NCI-H345 treated with DMSO at 0.1 percent for 48 hours (cell line): ENCODE results near the gene TNFAIP2.

ENCODE experiments used
- DNase-seq: peaks from one replicate; lab custom pipeline; 2025; ENCODE audit not compliant: unreplicated experiment; lab: John Stamatoyannopoulos, UW

TNFAIP2 gene

DNA sequence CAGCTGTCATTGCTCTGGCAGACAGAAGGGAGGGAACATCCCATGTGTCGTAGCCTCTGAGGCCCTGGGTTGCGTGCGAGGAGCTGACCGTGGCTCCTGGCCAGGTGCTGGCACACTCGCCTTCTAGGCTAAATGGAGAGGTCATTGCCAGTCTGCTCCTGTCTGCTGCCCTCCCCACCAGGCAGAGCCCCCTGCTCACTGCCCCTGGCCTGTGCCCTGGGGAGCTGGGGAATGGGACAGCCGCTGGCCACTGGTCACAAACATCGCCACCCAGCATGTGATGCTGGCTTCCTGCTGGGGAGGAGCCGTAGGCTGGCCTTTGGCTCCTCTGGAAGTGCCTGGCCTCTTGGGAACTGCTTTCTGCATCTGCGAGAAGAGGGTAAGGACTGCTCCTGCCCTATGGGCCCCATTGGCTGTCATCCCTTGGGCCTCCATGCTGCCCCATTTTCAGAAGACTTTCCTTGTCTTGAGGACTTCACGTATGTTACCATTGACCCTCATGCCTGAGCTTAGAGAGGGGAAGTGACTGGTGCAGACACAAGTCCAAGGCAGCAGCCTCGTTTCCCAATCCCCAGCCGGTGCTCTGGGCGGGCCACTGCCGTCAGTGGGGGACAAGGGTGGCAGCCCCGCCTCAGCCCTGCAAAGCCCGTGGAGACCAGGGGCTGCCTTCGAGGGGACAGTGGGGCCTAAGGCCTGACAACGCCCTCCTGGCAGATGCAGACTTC lies 2.0 kb upstream of the TNFAIP2 start:
- no peak for DNase-seq

DNA sequence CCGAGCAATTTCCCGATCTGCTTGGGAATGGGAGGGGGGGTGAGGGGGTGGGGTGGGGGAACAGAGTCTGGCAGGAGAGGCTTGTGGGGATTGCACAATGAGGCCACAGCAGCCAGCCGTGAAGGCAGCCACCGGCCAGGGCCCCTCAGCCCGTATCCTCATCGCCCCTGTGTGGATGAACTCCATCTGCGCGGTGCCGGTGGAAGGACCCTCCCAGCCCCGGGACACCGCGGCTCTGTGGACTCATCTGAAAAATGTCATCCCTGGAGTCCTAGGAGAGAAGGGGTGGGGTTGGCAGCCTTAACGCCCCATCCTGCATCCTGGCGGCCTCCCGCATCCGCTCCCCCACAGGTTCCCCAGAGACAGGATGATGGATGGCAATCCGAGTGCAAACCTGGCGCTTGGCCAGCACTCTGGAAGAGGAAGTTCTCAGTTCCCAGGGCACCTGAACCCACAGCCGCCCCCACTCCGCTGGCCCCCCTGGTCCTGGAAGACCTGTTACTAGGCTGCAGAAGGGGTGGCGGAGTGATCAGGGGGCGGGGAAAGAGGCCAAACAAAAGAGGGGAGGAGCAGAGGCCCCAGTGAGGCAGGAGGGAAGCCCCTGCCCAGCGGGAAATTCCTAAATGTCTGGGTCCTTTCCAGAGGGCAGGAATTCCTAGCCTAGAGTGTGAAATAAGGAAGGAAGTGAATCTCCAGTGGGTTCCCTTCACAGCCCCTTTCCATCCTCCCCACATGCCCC lies 1.2 kb upstream of the TNFAIP2 start:
- peak; percentile 93 for DNase-seq

DNA sequence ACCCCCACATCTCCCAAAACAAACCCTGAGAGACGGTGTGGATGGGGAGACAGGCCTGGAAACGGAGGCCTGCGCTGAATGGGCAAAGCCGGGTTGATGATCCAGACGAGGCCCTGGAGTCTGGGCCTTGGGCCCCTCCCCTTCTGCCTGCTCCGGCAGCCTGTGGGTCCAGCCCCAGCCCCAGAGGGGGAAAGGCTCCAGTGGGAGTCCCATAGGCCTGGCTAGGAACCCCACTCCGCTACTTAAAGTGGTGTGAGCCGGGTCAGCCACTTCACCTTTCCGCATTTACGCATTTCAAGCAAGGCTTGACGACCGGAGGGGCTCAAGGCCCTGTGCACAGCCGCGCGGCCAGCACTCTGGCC lies 695 bp upstream of the TNFAIP2 start:
- no peak for DNase-seq

DNA sequence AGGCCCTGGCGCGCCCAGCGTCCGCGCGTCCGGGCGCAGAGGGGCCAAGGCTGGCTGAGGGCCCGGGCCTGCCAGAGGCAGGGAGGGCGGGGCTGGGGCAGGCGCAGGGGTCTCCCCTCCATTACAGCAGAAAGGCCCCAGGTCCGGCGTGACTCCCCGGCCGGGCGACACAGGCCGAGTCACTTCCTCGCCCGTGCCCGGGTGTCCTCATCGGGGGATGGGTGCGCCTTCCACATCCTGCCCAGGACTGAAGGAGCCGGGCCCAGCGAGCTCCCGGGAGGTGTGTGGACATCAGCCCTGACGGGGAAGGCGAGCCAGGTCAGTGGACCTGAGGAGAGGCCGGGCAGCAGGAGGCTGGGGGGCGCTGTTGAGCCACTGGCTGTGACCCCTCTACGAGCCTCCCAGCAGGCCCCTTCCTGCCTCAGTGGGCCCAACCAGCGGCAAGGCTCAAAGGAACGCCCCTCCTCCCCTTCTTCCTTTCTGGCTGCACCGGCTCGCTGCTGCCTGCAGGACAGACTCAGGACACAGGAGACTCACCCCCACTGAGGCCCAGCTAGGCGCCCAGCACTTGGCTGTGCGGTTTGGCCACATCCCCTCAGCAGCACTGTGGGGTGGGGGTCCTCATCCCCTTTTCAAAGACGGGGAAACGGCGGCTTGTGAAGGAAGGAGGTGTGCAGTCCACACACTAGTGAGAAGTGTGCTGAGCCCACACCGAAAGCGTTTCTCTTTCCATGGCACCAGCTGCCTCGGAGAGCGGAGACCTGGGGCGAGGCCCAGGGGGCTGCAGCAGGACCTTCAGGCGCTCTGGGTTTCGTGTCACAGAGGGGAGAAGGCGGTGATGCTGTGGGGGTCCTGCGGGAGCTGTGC lies 606 bp downstream of the TNFAIP2 start:
- no peak for DNase-seq

DNA sequence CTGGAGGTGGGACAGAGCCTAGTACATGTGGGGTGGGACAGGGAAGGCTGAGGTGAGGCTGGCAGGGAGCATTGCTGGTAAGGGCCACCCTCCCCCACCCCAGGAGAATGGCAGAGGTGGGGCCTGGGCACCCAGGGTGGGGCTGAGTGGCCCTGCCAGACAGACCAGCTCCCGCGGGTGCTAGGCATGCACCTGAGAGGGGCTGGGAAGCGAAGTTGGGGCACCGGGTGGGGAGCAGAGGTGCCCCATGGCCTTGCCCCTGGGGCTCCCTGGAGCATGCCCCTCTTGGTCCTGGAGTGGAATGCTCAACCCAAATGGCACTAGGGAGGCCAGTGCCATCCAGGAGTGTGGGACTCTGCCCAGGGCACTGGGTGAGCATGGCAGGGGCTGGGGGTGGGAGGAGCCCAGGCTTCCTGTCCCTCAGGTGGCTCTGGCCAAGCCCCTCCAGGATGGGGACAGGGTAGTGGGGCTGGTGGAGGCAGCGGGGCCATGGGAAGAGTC lies 1.3 kb downstream of the TNFAIP2 start:
- DNase-seq = no peak

DNA sequence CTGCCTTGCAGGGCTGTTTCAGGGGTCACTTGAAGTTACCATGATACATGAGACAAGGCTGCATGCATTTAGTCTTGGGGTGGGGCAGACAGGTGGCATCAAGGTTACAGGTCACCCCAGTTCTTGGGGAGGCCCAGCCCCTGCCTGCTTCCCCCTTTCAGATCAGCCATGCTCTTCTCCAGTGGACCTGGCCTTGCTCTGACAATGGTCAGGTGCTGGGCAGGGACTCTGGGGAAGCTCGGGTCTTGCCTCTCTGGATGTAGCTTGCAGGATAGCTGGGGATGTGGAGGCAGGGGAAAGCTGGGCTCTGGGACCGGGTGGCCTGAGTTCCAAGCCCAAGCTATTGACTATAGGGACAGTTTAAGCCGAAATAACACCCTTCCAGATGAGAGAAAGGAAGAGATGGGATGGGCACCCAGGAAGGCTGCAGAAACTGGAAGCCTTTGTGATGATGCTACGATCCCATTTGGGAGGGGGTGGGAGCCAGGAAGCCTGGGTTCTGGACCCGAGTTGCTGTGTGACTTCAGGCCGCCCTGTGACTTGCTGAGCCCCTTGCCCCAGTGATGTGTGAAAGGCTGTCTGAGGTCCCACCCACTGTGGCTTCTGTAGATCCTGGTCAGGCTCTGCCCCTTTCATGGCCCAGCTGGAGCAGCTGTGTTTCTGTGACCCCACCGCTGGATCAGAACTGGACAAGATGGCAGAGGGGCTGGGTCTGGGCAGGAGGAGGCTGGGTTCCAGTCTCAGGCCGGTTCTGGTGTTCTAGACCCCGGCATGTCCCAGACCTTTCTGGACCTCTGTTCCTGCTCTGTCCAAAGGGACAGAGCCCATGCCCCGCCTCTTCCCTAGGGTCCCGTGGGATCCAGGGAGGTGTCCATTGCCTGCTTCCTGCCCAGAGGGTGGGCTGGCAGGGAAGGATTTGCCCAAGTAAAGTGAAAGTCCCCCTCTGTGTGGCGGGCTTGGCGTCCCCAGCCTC lies 2.1 kb downstream of the TNFAIP2 start:
- DNase-seq = no peak

DNA sequence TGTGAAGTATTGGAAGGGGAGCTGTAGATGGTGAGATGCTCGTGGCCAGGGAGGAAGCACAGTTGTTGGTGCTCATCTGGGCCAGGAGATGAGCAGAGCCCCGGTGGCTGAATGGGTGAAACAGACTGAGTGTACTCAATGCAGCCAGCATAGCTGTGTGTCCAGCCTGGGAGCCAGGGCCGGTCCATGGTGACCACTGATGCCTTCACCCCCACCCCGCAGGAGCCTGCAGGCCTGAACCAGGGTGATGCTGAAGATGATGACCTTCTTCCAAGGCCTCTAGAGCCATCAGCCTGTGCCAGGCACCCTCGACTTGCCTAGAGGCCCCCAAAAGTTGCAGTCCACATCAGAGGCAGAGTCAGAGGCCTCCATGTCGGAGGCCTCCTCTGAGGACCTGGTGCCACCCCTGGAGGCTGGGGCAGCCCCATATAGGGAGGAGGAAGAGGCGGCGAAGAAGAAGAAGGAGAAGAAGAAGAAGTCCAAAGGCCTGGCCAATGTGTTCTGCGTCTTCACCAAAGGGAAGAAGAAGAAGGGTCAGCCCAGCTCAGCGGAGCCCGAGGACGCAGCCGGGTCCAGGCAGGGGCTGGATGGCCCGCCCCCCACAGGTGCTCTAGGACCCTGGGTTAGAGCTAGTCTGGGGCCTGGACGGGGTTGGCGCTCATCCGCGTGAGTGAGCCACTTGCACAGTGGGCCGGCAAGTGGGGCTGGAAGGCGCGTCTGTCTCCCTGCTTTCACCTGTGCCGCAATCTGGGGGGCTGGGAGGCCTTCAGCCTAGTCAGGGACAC lies 3.0 kb downstream of the TNFAIP2 start:
- DNase-seq = no peak

DNA sequence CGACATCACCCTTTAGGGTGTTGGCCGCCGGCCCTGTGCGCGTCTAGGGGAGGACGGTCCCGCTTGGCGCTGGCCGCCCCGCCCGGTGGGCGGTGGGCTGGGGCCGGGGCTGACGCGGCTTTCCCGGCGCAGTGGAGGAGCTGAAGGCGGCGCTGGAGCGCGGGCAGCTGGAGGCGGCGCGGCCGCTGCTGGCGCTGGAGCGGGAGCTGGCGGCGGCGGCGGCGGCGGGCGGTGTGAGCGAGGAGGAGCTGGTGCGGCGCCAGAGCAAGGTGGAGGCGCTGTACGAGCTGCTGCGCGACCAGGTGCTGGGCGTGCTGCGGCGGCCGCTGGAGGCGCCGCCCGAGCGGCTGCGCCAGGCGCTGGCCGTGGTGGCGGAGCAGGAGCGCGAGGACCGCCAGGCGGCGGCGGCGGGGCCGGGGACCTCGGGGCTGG lies 3.6 kb downstream of the TNFAIP2 start:
- no peak for DNase-seq

DNA sequence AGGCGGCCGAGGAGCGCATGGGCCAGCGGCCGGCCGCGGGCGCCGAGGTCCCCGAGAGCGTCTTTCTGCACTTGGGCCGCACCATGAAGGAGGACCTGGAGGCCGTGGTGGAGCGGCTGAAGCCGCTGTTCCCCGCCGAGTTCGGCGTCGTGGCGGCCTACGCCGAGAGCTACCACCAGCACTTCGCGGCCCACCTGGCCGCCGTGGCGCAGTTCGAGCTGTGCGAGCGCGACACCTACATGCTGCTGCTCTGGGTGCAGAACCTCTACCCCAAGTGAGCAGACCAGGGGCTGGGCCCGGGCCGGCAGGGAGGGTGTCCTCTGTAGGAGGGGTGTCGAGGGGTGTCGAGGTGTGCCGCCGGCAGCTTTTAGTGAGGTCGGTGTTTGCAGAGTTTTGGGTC lies 4.1 kb downstream of the TNFAIP2 start:
- DNase-seq = no peak

DNA sequence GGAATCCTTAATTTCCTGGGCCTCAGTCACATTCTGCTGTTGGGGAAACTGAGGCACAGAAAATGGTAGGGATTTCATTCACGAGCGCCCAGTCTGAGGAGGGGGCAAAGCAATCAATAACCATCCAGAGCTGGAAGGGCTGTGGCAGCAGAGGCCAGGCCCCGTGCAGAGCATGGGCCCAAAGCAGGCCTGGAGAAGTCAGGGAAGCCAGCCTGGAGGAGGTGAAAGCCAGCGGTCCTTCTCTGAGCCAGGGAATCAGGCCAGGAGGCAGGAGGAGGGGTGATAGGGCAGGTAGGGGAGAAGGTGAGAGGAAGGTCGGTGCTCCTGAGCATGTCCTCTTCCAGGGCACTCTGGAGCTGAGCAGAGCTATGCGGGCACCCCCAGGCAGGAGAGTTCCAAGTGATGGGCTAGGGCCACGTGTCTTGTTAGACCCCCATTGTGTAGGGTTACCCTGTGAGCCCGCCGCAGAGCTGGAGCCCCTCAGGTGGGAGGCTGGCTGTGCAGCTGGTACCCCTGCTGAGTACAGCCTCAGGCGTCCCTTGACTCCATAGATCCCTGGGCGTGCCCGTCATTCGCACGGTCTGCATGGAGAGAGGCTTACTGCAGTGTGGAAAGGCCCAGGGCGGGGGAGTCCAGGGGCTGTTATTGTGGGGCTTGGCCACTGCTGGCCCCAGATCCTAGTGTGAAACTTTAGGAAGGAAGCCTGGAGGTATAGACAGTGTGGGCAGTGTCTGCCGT lies 4.8 kb downstream of the TNFAIP2 start:
- DNase-seq = peak; percentile 59

DNA sequence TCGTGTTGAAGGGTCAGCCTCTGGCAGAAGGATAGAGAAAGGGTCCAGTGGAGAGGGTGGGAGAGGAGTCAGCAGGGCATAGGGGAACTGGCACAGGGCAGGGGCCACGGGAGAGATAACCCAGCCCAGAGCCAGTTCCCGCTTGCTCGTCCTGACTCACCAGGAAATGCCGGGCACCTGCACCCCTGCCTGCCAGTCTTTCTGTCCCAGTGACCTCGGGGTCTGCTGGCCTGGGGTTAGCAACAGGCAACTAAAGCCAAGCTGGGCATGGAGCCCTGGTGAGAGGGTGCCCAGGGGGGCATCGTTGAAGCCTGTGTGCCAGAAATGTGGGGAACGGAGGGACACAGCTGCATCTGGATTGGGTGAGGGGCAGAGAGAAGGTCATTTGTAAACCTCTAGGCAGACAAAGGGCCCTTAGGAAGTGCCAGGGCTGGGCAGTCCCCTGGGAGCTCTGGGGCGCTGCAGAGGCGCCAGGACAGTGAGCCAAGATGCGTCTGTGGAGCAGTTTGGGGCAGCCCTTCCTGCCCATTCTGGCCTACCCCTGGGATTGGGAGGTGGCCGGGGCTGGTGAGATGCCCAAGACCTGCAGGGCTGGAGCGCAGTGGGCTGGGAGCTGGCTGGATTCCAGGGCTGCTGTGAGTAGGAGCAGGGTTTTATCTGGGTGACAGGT lies 5.5 kb downstream of the TNFAIP2 start:
- no peak for DNase-seq

DNA sequence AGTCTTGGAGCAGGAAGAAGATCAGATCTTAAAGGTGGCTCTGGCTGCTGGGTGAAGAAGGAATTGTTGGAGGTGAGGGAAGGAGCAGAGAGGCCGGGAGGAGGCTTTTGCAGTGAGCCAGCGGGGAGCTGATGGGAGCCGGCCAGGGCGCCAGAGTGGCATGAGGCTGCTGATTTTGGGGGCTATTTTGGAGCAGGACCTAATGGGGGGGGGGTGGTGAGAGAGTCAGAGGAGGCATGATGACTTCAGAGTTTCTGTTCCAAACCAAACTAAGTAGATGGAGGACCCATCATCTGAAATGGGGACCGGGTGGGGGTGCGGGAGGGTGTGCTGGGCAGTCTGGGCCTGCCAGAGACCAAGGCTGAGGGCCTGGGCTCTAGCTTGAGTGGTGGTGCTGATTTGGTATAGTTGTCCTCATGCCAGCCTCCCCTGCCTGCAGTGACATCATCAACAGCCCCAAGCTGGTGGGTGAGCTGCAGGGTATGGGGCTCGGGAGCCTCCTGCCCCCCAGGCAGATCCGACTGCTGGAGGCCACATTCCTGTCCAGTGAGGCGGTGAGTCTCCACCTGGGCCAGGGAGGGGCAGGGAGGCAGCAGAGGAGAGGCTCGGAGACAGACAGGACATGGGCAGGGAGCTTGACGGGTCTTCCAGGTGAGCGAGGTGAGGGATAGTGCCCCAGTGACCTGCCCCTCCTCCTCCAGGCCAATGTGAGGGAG lies 6.2 kb downstream of the TNFAIP2 start:
- no peak for DNase-seq

DNA sequence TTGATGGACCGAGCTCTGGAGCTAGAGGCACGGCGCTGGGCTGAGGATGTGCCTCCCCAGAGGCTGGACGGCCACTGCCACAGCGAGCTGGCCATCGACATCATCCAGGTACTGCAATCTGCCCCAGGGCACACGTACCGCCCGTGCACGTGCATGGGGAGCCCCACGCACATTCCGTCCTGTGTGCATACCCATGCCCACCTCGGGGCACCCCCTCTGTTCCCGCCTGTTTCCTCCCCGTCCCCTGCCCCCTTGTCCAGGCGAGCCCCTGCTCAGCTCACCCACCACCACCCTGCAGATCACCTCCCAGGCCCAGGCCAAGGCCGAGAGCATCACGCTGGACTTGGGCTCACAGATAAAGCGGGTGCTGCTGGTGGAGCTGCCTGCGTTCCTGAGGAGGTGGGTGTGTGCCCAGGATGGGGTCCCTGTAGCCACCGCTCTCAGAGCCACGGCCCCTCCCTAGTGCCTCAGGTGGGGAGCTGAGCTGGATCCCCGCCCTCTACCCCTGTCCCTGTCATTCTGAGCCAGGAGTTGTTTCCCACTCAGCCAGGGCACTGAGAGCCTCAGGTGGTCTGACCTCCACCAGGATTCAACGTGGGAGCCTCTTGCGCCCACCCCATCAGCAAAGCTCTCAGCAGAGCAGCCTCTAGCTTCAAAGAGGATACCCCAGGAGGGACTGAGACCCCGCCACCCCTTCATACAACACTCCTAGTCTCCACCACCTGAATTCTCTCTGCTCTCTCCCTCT lies 6.9 kb downstream of the TNFAIP2 start:
- DNase-seq = no peak

DNA sequence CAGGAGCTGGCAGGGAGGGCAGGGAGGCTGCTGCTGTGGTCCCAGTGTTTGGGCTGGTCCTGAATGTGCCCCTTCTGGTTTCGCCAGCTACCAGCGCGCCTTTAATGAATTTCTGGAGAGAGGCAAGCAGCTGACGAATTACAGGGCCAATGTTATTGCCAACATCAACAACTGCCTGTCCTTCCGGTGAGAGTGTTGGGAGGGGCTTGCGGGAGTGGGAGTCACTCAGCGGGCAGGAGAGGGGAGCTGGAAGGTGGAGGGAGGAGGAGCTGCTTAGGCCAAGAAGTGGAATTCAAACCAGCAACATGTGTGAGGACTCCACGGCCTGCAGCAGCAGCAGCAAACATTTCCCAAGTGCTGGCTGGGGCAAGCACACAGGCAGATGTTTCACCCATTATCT lies 7.7 kb downstream of the TNFAIP2 start:
- no peak for DNase-seq

DNA sequence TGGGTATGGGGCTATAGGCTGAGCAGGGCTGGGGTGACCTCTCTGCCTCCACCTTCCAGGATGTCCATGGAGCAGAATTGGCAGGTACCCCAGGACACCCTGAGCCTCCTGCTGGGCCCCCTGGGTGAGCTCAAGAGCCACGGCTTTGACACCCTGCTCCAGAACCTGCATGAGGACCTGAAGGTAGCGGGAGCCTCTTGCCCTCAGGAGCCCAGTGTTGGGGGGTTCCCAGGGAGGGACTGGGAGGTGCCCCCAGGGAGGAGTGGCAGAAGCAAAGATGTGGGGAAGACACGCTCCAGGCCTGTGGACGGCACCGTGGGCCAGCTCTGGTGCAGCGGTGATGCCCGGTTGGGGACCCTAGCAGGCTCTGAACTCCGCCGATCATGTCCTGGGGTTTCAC lies 8.3 kb downstream of the TNFAIP2 start:
- no peak for DNase-seq

DNA sequence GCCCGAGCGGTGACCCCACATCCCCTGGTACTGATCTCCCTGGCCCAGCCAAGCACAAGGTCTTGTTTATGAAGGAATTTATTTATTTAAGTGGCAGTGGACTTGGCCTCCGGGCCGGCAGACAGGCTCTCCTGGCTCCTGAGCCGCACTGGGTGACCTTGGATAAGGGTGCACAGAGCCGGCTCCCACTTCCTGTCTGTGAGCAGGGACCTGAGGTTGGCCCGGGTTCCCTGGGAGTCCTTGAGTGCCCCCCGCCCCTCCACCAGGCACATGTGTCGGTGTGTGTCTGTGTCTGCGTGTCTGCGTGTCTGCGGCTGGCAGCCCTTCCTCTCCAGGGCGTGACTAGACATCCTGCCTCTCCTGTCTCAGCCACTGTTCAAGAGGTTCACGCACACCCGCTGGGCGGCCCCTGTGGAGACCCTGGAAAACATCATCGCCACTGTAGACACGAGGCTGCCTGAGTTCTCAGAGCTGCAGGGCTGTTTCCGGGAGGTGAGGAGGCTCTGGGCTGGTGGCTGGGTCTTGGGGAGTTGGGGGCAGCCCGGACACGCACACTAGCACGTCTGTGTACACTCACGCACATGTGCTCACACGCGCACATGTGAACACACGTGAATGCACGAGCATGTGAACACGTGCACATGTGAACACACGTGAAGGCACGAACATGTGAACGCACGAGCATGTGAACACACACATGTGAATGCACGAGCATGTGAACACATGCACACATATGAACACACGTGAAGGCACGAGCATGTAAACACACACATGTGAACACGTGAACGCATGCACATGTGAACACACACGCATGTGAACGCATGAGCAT lies 9.3 kb downstream of the TNFAIP2 start:
- DNase-seq = peak; percentile 21
